ENCODE data around the gene KHDC4. TPM values are rescaled to one million over a fixed set of nuclear protein-coding genes. Genes with fewer than 3 reads are reported as not detected.

The KHDC4 gene
- total RNA-seq (31.3 TPM), polyA plus RNA-seq (45.8 TPM)
- long read RNA-seq, donor 1, partial matches to known transcripts: 0 of 2 reads
- long read RNA-seq, donor 1, other reads (novel, unspliced or antisense): 0 of 2 reads
- long read RNA-seq, donor 2, transcript KHDC4-203 (14 exons, 2,947 nt): major isoform, 8 of 13 reads
- long read RNA-seq, donor 2, partial matches to known transcripts: 5 of 13 reads
- long read RNA-seq, donor 2, other reads (novel, unspliced or antisense): 0 of 13 reads
- long read RNA-seq, donor 3, full-length matches to known transcripts: 8 of 8 reads
- long read RNA-seq, donor 3, partial matches to known transcripts: 0 of 8 reads
- long read RNA-seq, donor 3, other reads (novel, unspliced or antisense): 0 of 8 reads
- long read RNA-seq, donor 4, partial matches to known transcripts: 24 of 27 reads
- long read RNA-seq, donor 4, other reads (novel, unspliced or antisense): 0 of 27 reads
- long read RNA-seq, donor 5, partial matches to known transcripts: 8 of 14 reads
- long read RNA-seq, donor 5, other reads (novel, unspliced or antisense): 0 of 14 reads
- long read RNA-seq, donor 6, full-length matches to known transcripts: 7 of 7 reads
- long read RNA-seq, donor 6, partial matches to known transcripts: 0 of 7 reads
- long read RNA-seq, donor 6, other reads (novel, unspliced or antisense): 0 of 7 reads
- long read RNA-seq, donor 7, partial matches to known transcripts: 0 of 5 reads
- long read RNA-seq, donor 7, other reads (novel, unspliced or antisense): 0 of 5 reads
- long read RNA-seq, donor 8, partial matches to known transcripts: 0 of 1 reads
- long read RNA-seq, donor 8, other reads (novel, unspliced or antisense): 0 of 1 reads
- long read RNA-seq, donor 9, partial matches to known transcripts: 0 of 1 reads
- long read RNA-seq, donor 9, other reads (novel, unspliced or antisense): 0 of 1 reads
- long read RNA-seq, donor 10, partial matches to known transcripts: 0 of 4 reads
- long read RNA-seq, donor 10, other reads (novel, unspliced or antisense): 0 of 4 reads

DNA sequence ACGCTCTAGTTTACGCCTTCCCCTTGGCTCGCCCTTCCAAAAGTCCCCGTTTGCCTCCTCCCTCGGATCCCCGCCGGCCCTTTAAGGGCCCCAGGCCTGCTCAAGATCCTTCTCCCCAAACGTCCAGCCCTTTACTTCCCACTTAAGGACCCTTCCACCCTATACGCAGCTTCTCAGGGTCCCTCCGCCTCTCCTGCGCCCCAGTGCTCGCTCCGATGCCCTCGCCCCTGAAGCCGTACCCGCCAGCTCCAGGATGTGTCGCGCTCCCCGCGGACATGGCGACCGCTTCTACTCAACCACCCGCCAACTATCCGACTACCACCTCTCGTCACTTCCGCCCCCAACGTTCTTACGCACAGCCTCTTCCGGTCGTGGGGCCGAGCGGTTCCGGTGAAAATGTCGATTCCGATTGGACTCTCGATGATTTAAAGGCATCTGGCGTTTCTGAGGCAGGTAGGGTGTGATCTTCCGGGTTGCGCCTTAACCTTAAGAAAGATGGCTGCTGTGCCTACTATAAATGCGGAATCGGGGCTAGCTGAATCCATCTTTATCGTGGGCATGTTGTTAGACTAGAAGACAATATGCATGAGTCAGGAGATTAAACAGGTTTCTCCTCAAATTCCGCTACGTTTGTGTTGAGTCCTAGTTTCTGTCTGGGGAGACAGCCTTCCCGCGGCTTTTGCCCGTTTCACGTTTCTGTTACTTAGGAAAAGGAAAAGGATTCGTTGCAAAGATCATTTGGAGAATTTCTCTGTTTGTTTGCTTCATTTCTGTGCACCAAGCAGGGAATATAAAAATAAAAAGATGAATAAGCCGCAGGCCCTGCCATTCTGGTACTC lies at the start of gene KHDC4:
TSS of gene KHDC4 (minus strand) at position 317 of the 839 bp plus-strand sequence. CDS start at position 277, 40 bp downstream.
- WGBS: 2% methylated on average over 50 of the region's 50 CpGs
- Histone ChIP-seq H3K4me1 (ENCODE audit: control insufficient read depth in 2 of 2, insufficient read depth in 2 of 2, low read length in 2 of 2) (peaks cover 15 to 33% of the 10 kb centered on the region in 2 donors), H3K27me3 (ENCODE audit: control insufficient read depth in 2 of 2, insufficient read depth in 1 of 2, low read length in 1 of 2) (no peaks in the 10 kb centered on the region), H3K27ac (ENCODE audit: low read depth in 1 of 2, low read length in 1 of 2) (peak within 1 kb of the TSS; percentile 95 to 96), H3K36me3 (ENCODE audit: control insufficient read depth in 2 of 2, insufficient read depth in 2 of 2, low read length in 1 of 2) (peaks cover 20 to 37% of the 10 kb centered on the region in 2 donors), H3K9me3 (ENCODE audit: control insufficient read depth in 2 of 2, insufficient read depth in 1 of 2, low read length in 1 of 2) (no peaks in the 10 kb centered on the region), H3K4me3 (ENCODE audit: low read length in 2 of 2) (peak within 1 kb of the TSS; percentile 78 to 90)
- peak; percentile 96 to 99 (median 97) for DNase-seq (ENCODE audit: low read depth in 6 of 9, low spot score in 9 of 9)

- Histone ChIP-seq H3K27me3 (ENCODE audit: control insufficient read depth in 2 of 2, insufficient read depth in 1 of 2, low read length in 1 of 2) (no peaks in the 10 kb centered on the region), H3K9me3 (ENCODE audit: control insufficient read depth in 2 of 2, insufficient read depth in 1 of 2, low read length in 1 of 2) (peaks cover 0 to 6% of the 10 kb centered on the region in 2 donors), H3K4me3 (ENCODE audit: low read length in 2 of 2) (no peak overlapping the region), H3K36me3 (ENCODE audit: control insufficient read depth in 2 of 2, insufficient read depth in 2 of 2, low read length in 1 of 2) (peaks cover 0 to 2% of the 10 kb centered on the region in 2 donors), H3K4me1 (ENCODE audit: control insufficient read depth in 2 of 2, insufficient read depth in 2 of 2, low read length in 2 of 2) (peaks cover 29 to 60% of the 10 kb centered on the region in 2 donors), H3K27ac (ENCODE audit: low read depth in 1 of 2, low read length in 1 of 2) (peak overlapping the region; percentile 24 to 46)
- 49% methylated on average over 4 of the region's 4 CpGs for WGBS
- peak in 1 of 9 donors; percentile 22 for DNase-seq (ENCODE audit: low read depth in 6 of 9, low spot score in 9 of 9)
Measured at GRCh38 chr1:155983191-155984024, 49.2 kb upstream of the KHDC4 start.

- H3K27me3 ChIP-seq (ENCODE audit: control insufficient read depth in 2 of 2, insufficient read depth in 1 of 2, low read length in 1 of 2): no peaks in the 10 kb centered on the region
- peaks cover 0 to 2% of the 10 kb centered on the region in 2 donors for H3K36me3 ChIP-seq (ENCODE audit: control insufficient read depth in 2 of 2, insufficient read depth in 2 of 2, low read length in 1 of 2)
- H3K4me1 ChIP-seq (ENCODE audit: control insufficient read depth in 2 of 2, insufficient read depth in 2 of 2, low read length in 2 of 2): peaks cover 29 to 61% of the 10 kb centered on the region in 2 donors
- WGBS: 92% methylated on average over 7 of the region's 7 CpGs
- no peak for DNase-seq (ENCODE audit: low read depth in 6 of 9, low spot score in 9 of 9)
- H3K9me3 ChIP-seq (ENCODE audit: control insufficient read depth in 2 of 2, insufficient read depth in 1 of 2, low read length in 1 of 2): peaks cover 0 to 7% of the 10 kb centered on the region in 2 donors
- no peak overlapping the region for H3K27ac ChIP-seq (ENCODE audit: low read depth in 1 of 2, low read length in 1 of 2)
- H3K4me3 ChIP-seq (ENCODE audit: low read length in 2 of 2): no peak overlapping the region
Measured at GRCh38 chr1:155982106-155982505, 47.9 kb upstream of the KHDC4 start.

- peak overlapping the region; percentile 48 to 71 for H3K27ac ChIP-seq (ENCODE audit: low read depth in 1 of 2, low read length in 1 of 2)
- H3K9me3 ChIP-seq (ENCODE audit: control insufficient read depth in 2 of 2, insufficient read depth in 1 of 2, low read length in 1 of 2): peaks cover 0 to 7% of the 10 kb centered on the region in 2 donors
- peaks cover 0 to 2% of the 10 kb centered on the region in 2 donors for H3K36me3 ChIP-seq (ENCODE audit: control insufficient read depth in 2 of 2, insufficient read depth in 2 of 2, low read length in 1 of 2)
- H3K4me3 ChIP-seq (ENCODE audit: low read length in 2 of 2): no peak overlapping the region
- peak in 1 of 9 donors; percentile 77 for DNase-seq (ENCODE audit: low read depth in 6 of 9, low spot score in 9 of 9)
- H3K27me3 ChIP-seq (ENCODE audit: control insufficient read depth in 2 of 2, insufficient read depth in 1 of 2, low read length in 1 of 2): no peaks in the 10 kb centered on the region
- WGBS: 48% methylated on average over 6 of the region's 6 CpGs
- H3K4me1 ChIP-seq (ENCODE audit: control insufficient read depth in 2 of 2, insufficient read depth in 2 of 2, low read length in 2 of 2): peaks cover 29 to 67% of the 10 kb centered on the region in 2 donors
Measured at GRCh38 chr1:155981266-155982088, 47.3 kb upstream of the KHDC4 start.

- peaks cover 32 to 82% of the 10 kb centered on the region in 2 donors for H3K4me1 ChIP-seq (ENCODE audit: control insufficient read depth in 2 of 2, insufficient read depth in 2 of 2, low read length in 2 of 2)
- peaks cover 0 to 2% of the 10 kb centered on the region in 2 donors for H3K36me3 ChIP-seq (ENCODE audit: control insufficient read depth in 2 of 2, insufficient read depth in 2 of 2, low read length in 1 of 2)
- 38% methylated on average over 4 of the region's 4 CpGs for WGBS
- peak overlapping the region; percentile 91 to 95 for H3K27ac ChIP-seq (ENCODE audit: low read depth in 1 of 2, low read length in 1 of 2)
- H3K27me3 ChIP-seq (ENCODE audit: control insufficient read depth in 2 of 2, insufficient read depth in 1 of 2, low read length in 1 of 2): no peaks in the 10 kb centered on the region
- H3K9me3 ChIP-seq (ENCODE audit: control insufficient read depth in 2 of 2, insufficient read depth in 1 of 2, low read length in 1 of 2): peaks cover 0 to 7% of the 10 kb centered on the region in 2 donors
- H3K4me3 ChIP-seq (ENCODE audit: low read length in 2 of 2): peak overlapping the region; percentile 92 to 97
- DNase-seq (ENCODE audit: low read depth in 6 of 9, low spot score in 9 of 9): no peak
Measured at GRCh38 chr1:155979597-155980343, 45.6 kb upstream of the KHDC4 start.

DNA sequence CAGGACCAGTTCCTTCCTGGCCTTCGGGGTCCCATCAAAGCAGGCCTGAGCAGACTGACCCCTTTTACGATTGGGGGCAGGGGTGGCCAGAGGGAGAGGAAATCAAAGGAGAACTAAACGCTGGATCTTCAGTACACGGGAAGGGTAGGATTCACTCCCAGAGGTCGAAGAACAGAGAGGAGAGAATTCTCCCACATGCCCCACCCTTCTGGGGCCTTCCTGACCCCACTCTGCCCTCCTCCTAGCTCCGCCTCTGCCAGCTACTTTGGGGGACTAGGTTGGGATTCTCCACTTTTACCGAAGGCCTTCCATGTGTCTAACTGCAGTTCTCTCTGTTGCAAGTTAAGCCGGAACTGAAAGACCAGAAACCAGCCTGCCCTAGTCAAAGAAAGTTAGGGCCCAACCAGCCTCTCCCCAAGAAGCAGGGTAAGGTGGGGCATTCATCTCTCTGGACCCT lies 44.8 kb upstream of the KHDC4 start:
- WGBS: 12% methylated on average over 8 of the region's 8 CpGs
- Histone ChIP-seq H3K36me3 (ENCODE audit: control insufficient read depth in 2 of 2, insufficient read depth in 2 of 2, low read length in 1 of 2) (peaks cover 4 to 9% of the 10 kb centered on the region in 2 donors), H3K4me1 (ENCODE audit: control insufficient read depth in 2 of 2, insufficient read depth in 2 of 2, low read length in 2 of 2) (peaks cover 40 to 84% of the 10 kb centered on the region in 2 donors), H3K27me3 (ENCODE audit: control insufficient read depth in 2 of 2, insufficient read depth in 1 of 2, low read length in 1 of 2) (no peaks in the 10 kb centered on the region), H3K4me3 (ENCODE audit: low read length in 2 of 2) (peak overlapping the region; percentile 92 to 97), H3K9me3 (ENCODE audit: control insufficient read depth in 2 of 2, insufficient read depth in 1 of 2, low read length in 1 of 2) (peaks cover 0 to 7% of the 10 kb centered on the region in 2 donors), H3K27ac (ENCODE audit: low read depth in 1 of 2, low read length in 1 of 2) (peak overlapping the region; percentile 91 to 95)
- DNase-seq (ENCODE audit: low read depth in 6 of 9, low spot score in 9 of 9): peak in 1 of 9 donors; percentile 41
